HG02884 (cell line): ENCODE data around the gene STARD3.

Source experiments
- ATAC-seq: cut with Tn5 transposase; IDR thresholded peaks from one replicate; pipeline ENCODE4 v1.9.1; 2021; ENCODE audit warnings: mild to moderate bottlenecking, moderate library complexity; ENCODE audit not compliant: unreplicated experiment

Gene STARD3

GRCh38 chr17:39669897-39670735 lies 33.2 kb downstream of the STARD3 start:
- no peak for ATAC-seq

- no peak for ATAC-seq
These were observed 33.8 kb downstream of the STARD3 start for GRCh38 chr17:39670746-39671145.

GRCh38 chr17:39671651-39672521 lies 34.9 kb downstream of the STARD3 start:
- ATAC-seq: no peak

- no peak for ATAC-seq
These were observed 35.8 kb downstream of the STARD3 start for GRCh38 chr17:39672522-39673334.

DNA sequence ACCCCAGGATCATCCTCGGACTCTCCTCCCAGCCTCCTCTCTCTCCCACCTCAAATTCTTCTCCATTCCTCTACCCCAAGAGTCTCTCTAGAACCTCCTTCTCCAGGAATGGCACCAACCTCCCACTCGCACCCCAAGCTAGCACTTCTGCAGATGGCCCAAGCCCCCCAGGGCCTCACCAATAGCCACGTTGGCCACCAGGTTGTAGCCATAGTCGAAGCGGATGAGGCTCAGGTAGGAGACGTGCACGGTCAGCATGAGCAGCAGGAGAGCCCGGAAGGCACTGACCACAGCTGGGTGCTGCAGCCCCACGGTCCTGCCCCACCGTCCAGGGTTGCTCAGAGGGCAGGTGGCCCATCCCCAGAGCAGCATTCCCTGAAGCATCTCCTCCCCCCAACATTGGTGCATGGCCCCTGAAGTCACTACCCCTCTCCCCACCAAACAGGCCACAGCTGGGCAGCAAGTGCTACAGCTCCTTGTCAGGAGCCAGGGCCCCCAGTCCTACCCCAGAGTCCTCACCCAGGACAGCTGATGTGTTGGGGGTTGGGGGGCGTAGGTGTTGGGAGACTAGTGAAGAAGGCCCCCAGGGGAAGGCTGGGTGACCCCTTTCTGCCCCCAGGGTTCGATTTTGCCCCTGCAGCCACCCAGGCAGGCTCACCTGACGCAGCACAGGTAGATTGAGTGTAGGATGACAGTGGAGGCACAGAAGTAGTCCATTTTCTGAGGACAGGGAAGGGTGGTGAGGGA lies 36.6 kb downstream of the STARD3 start:
- no peak for ATAC-seq

DNA sequence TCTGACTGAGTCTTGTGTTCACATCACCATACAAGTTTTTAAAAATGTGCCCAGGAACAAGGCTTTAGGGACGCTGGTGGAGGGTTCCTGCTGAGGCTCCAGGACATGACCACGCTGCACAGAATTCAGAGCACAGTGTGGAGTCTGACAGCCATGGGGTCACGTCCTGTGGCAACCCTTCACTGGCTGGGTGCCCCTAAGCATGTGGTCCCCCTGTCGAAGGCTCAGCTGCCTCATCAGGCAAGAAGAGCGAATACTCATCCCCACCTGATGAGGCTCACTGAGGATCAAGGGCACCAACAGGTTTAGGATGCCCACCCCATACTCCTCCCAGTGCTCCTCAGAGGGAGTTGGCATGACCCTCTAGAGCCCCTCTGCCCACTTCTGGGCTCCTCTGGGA lies 37.2 kb downstream of the STARD3 start:
- ATAC-seq: no peak

DNA sequence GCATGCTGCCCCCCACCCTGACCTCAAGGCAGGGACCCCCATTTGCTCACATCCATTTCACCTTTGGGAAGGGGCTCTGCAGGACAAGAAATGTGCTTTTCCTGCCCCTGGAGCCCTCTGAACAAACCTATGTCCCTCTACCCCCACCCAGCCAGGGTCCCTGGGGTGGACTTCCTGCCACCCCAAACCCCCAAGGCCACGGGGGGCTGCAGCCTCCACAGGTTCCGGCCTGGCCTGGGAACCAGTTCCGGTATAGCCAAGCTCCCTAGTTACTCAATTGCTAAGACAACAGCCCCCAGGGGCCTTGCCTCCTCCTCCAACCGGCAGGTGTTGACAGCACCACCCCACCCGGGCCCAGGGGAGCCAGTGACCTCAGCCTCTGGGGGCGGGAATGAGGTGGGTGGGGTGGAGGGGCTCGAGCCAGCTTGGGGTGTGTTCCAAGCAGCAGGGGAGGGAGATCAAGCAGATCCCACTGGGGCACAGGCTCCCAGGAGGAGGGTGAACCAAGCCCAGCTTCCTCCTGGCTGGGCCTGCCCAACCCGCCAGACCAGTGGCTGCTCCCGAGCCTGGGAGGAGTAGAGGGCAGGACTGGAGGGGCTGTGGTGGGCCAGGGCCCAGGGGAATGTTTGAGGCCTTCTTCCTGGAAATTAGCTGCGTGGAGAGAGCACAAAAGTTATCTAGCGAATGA lies 37.9 kb downstream of the STARD3 start:
- no peak for ATAC-seq

DNA sequence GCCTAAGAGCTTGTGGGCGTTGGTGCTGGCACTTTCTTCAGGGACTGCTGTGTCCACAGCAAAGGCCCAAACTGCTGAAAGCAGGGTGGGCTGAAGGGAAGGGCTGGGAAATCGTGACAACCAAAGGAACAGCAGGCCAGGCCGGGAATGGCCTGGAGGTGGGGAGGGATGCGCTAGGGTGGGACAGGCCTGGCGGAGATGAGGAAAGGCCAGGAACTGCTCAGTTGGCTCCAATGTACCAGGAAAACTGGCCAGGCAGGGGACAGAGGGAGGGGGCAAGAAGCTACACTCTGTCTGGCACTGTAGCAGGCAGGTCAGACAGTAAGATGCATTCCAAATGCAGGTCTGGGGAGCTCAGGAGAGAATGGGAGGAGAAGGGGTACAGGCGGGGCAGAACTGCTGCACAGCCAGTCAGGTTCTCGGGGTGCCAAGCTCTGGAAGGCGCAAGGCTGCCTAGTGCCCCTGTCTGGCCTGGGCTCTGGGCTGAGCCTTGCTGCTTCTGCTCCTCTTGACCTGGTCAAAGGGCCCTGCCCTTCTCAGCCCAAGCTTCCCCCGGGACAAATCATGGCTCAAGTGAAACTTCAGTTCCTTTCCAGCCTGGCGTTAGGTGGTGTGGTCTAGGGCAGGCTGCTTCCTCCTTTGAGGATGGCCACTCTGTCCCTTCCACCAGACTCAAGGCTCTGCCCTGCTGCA lies 38.6 kb downstream of the STARD3 start:
- no peak for ATAC-seq

DNA sequence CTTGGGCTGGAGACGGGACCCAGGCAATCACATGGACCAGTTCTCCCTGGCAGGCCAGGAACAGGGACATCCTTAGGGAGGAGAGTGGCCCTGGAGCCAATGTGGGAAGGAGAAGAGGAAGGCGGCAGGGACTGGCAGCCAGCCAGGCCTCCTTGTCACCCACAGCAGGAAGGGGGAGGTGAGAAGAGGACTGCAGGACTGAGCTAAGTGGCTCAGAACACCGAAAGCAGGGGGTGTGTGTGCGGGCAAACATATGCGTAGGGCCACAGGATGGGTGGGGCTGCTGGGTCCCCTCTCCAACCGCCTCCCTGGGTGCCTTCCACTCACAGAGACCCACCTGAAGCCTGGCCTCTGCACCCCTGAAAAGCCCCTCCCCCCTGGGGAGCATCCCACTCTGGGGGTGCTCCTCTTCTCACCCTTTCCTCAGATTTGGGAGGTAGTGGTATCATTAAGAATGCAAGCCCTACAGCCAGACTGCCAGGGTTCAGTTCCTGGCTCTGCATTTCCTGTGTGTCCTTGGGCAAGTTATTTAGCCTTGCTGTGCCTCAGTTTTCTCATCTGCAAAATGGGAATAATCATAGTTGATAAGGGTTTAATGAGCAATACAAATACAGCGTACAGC lies 39.4 kb downstream of the STARD3 start:
- ATAC-seq: no peak

DNA sequence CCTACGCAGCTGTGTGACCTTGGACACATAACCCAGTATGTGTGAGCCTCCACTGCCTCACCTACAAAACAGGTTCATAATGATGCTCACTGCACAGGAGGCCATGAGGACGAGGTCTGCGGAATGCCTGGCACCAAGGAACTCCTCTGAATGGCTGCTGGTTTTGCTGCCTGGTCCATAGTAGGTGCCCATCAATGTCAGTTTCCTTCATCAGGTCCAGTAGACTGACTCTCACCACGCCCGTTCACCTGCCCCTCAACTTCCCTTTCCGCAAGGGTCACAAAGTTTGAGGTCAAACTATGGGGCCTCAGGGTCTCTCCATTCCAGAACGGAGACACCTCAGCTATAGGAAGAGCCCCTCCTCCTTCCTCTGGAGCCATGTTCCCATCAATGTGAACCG lies 40.1 kb downstream of the STARD3 start:
- no peak for ATAC-seq

- no peak for ATAC-seq
These were observed 40.8 kb downstream of the STARD3 start for GRCh38 chr17:39677542-39678339.

DNA sequence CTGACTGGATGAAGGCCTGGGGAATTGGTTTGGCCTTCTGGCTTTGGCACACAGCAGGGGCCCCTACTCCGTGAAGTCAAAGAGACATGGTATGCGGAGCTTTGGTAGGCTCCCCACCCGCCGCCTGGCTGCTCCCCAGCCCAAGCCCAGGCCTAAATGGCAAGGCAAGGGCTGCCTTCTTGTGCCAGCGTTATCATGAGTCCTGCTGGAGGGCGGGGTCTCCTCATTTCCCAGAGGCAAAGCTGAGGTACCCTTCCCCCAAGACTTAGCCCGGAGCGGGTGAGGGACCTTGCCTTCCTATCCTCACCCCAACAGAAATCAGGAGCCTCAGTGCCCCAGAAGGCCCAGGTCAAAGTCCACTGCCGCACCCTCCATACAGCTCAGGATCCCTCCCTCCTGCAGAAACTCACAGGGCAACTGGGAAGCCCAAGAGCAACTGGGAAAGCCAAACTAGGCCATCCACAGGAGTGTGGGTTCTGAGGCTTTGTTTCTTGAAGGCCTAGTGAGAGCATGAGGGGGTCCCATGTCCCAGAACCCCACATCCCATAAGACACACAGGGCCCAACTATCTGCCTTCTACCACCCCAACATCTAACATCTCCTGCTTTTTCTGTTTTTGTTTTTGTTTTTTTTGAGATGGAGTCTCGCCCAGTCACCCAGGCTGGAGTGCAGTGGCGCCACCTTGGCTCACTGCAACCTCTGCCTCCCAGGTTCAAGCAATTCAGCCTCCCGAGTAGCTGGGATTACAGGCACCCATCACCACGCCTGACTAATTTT lies 41.6 kb downstream of the STARD3 start:
- no peak for ATAC-seq

GRCh38 chr17:39679521-39680192 lies 42.7 kb downstream of the STARD3 start:
- no peak for ATAC-seq

- no peak for ATAC-seq
These were observed 46.5 kb downstream of the STARD3 start for GRCh38 chr17:39683295-39683939.

GRCh38 chr17:39684369-39685192 lies 47.6 kb downstream of the STARD3 start:
- no peak for ATAC-seq
